HepG2 (cell line): ENCODE data around the gene PDE5A.

ENCODE experiments used
- ASH2L ChIP-seq: fragments of 300-600, 200-600 bp; sonication (generic); IDR thresholded peaks from 2 replicates; pipeline ENCODE4 v1.7.0; 2017; ENCODE audit warnings: low read depth, mild to moderate bottlenecking, moderate library complexity, mixed read lengths, low read length; ENCODE audit not compliant: insufficient read length
- GABPA ChIP-seq, 2 experiments: IDR thresholded peaks; 2 replicates each; pipeline ENCODE4 v1.6.1; 2011 to 2016; ENCODE audit warnings: low read depth in 2 of 2, low read length in 1 of 2, missing biosample characterization in 1 of 2, missing genetic modification characterization in 1 of 2
- RNF2 ChIP-seq: fragments of 450-650 bp; conservative IDR thresholded peaks from 2 replicates; pipeline ENCODE4 v1.6.1; 2016; ENCODE audit warnings: low read depth
- ZNF354B ChIP-seq: sonication (generic); formaldehyde crosslinking; IDR thresholded peaks from 2 replicates; pipeline ENCODE4 v1.8.0; 2022; ENCODE audit warnings: mild to moderate bottlenecking, missing genetic modification reagents
- TF ChIP-seq, protein P1 (sequence below): sonication (generic); formaldehyde crosslinking; IDR thresholded peaks from 2 replicates; pipeline ENCODE4 v1.5.0; 2020; ENCODE audit warnings: mild to moderate bottlenecking, missing genetic modification reagents, moderate library complexity
- TF ChIP-seq, protein P2 (sequence below): IDR thresholded peaks from 2 replicates; pipeline ENCODE4 v1.6.1; 2012; ENCODE audit warnings: inconsistent platforms

DNA sequence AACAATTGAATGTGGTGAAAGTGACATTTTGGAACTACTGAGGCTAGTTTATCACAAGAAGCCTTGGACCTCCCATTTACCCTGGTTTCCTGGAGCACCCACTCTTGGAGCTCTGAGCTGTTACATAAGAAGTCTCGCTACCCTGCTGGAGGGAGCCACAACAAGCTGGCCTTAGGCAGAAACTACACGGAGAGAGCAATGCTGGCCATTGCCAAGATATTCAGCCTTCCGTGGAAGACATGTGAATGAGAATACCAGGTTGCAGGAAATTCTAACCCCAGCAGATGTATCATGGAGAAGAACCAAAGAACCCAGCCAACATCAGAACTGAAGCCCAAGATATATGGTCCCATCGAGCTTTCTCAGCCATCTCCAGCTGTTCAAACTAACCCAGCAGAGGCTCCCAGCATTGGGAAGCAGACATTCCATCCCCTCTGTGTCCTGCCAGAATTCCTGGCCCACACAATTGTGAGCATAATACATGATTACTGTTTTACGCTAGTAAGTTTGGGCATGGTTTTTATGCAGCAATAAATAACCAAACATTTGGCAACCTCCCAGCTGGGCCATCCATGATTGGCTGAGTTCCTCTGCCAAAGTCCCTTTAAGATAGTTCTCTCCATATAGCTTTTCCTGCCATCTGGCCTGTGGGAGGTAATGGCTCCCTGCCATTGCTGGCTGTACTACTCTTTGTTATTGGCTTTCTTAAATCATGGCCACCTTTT lies 17.9 kb upstream of the PDE5A start:
- TF ChIP-seq, protein P1, sequence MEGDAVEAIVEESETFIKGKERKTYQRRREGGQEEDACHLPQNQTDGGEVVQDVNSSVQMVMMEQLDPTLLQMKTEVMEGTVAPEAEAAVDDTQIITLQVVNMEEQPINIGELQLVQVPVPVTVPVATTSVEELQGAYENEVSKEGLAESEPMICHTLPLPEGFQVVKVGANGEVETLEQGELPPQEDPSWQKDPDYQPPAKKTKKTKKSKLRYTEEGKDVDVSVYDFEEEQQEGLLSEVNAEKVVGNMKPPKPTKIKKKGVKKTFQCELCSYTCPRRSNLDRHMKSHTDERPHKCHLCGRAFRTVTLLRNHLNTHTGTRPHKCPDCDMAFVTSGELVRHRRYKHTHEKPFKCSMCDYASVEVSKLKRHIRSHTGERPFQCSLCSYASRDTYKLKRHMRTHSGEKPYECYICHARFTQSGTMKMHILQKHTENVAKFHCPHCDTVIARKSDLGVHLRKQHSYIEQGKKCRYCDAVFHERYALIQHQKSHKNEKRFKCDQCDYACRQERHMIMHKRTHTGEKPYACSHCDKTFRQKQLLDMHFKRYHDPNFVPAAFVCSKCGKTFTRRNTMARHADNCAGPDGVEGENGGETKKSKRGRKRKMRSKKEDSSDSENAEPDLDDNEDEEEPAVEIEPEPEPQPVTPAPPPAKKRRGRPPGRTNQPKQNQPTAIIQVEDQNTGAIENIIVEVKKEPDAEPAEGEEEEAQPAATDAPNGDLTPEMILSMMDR (CRISPR knock-in tag): no peak
- TF ChIP-seq ZNF354B (CRISPR knock-in tag) (no peak), RNF2 (no peak), GABPA (IDR thresholded peaks at IDR 0.05; ENCODE audit: low read depth, low read length) (no peak), GABPA (CRISPR knock-in tag; IDR thresholded peaks at IDR 0.05; ENCODE audit: low read depth) (no peak), ASH2L (no peak)
- TF ChIP-seq, protein P2, sequence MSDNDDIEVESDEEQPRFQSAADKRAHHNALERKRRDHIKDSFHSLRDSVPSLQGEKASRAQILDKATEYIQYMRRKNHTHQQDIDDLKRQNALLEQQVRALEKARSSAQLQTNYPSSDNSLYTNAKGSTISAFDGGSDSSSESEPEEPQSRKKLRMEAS: no peak
